ENCODE data around the gene STUB1.
A peak's percentile ranks its signal among the peaks of the same experiment; 100 is the strongest.
"Not testable (repeated sequence)": the region's sequence is repeated elsewhere in the genome, so short reads cannot be mapped to it uniquely, and the experiment has no call there.

Gene STUB1

GRCh38 chr16:678858-679813 lies 1.1 kb upstream of the STUB1 start:
- DNase-seq (ENCODE audit: low spot score) = no peak

- DNase-seq (ENCODE audit: low spot score) = no peak
Observed at GRCh38 chr16:680625-680945, 375 bp downstream of the STUB1 start.

- DNase-seq (ENCODE audit: low spot score) = no peak
Observed at GRCh38 chr16:680967-681745, 946 bp downstream of the STUB1 start.

- DNase-seq (ENCODE audit: low spot score) = no peak
Observed at GRCh38 chr16:681746-682427, 1.7 kb downstream of the STUB1 start.

GRCh38 chr16:682493-683395 lies 2.5 kb downstream of the STUB1 start:
- no peak for DNase-seq (ENCODE audit: low spot score)

GRCh38 chr16:683396-684070 lies 3.3 kb downstream of the STUB1 start:
- no peak for DNase-seq (ENCODE audit: low spot score)

GRCh38 chr16:684071-684794 lies 4.0 kb downstream of the STUB1 start, which contains the start of gene JMJD8:
Gene JMJD8 (minus strand): TSS chr16:684334. CDS start chr16:684319, 15 bp downstream.
- DNase-seq (ENCODE audit: low spot score) = peak; percentile 82

GRCh38 chr16:684961-685696 lies 4.9 kb downstream of the STUB1 start:
- DNase-seq (ENCODE audit: low spot score) = no peak

GRCh38 chr16:685967-686366 lies 5.8 kb downstream of the STUB1 start:
- no peak for DNase-seq (ENCODE audit: low spot score)

- no peak for DNase-seq (ENCODE audit: low spot score)
Observed at GRCh38 chr16:686459-687260, 6.5 kb downstream of the STUB1 start.

GRCh38 chr16:687499-687898 lies 7.3 kb downstream of the STUB1 start:
- no peak for DNase-seq (ENCODE audit: low spot score)

GRCh38 chr16:689175-689897 lies 9.1 kb downstream of the STUB1 start:
- DNase-seq (ENCODE audit: low spot score) = no peak

- not testable (repeated sequence) for DNase-seq (ENCODE audit: low spot score)
Observed at GRCh38 chr16:691242-691641, 11.0 kb downstream of the STUB1 start.

GRCh38 chr16:692356-693108 lies 12.3 kb downstream of the STUB1 start:
- no peak for DNase-seq (ENCODE audit: low spot score)

- no peak for DNase-seq (ENCODE audit: low spot score)
Observed at GRCh38 chr16:693364-693763, 13.2 kb downstream of the STUB1 start.

GRCh38 chr16:693766-694165 lies 13.6 kb downstream of the STUB1 start:
- no peak for DNase-seq (ENCODE audit: low spot score)

GRCh38 chr16:694187-694862 lies 14.1 kb downstream of the STUB1 start:
- DNase-seq (ENCODE audit: low spot score) = no peak

Data from HuH-7 (cell line).